GM21360 (cell line): Measurements from ENCODE around the gene NAB2.
"Not testable (repeated sequence)": the region's sequence is repeated elsewhere in the genome, so short reads cannot be mapped to it uniquely, and the experiment has no call there.

Experiments used
- ATAC-seq: cut with Tn5 transposase; IDR thresholded peaks from one replicate; pipeline ENCODE4 v1.9.1; 2021; ENCODE audit warnings: mild to moderate bottlenecking, moderate library complexity; ENCODE audit not compliant: unreplicated experiment

Gene NAB2

DNA sequence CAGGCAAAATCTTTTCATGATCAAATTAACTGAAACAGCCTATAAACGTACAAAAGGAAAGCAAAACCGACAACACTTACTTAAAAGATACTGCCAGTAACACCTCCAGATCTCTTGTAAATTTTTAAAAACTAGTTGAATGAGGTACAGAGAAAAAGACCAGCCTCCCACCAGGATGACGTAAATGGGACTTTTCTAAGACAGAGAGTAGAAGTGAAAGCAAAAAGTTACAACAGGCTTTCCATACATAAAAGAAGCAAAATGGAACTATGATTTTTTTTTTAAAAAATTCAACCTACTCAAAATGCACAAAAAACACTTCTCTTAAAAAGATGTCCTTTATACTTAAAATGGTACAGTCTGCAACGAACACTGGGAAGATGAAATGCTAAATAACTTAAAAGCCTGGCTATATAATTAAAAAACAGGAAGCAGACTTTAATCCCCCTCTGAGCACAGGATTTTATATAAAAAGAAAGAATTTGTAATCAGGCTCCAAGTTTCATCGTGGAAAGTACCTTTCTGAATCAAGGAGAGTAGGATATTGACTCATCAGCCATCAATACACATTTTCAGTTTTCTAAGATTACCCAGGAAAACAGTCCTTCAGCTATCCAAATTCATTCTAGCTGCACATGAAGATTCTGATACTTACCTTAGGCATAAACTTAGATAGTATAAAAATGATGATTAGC lies 24.8 kb upstream of the NAB2 start:
- ATAC-seq, result no peak

DNA sequence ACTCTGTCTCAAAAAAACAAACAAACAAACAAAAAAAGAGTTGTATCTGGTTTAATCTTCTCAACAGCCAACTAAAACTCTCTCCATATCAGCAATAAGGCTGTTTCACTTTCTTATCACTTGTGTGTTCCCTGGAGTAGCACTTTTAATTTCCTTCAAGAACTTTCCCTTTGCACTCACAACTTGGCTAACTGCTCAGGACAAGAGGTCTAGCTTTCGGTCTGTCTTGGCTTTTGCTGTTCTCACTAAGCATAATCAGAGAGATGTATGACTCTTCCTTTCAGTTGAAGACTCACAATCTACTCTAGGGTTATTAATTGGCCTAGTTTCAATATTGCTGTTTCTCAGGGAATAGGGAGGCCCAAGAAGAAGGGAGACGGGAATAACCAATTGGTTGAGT lies 22.7 kb upstream of the NAB2 start:
- ATAC-seq, result no peak

DNA sequence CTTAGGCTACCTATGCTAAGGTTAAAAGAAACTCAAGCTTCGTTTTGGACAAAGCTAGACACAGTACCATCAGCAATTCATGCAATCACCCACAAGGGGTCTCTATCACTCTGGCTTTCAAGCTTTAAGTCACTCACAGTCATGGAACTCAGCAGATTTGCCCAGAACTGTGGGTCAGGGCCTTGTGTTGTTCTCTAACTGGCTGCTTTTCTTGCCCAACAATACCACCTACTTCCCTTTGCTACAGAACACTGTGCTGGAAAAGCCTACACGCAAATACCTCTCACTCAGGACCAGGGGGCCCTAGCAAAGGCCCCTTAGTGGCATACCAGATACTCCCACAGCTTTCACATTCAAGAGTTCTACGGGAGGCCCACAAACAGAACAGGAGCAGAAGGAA lies 19.4 kb upstream of the NAB2 start:
- peak; percentile 84 for ATAC-seq

DNA sequence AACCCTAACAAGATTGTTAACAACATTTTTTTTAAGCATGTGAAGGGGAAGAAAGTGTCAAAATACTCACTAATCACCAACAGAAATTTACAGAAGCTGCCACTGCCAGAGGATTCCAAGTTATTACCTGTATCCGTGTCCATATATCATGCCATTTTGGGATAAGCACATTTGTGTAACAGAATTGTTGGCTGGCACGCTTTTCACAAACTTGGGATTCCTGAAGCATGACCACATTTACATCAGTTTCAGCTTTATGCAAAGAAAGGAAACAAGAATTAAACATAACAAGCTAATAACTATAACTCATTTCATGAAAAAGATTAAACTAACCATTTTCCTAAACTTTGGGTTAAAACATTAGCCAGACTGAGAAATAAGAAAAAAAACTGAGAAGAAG lies 16.3 kb upstream of the NAB2 start:
- ATAC-seq, result no peak

DNA sequence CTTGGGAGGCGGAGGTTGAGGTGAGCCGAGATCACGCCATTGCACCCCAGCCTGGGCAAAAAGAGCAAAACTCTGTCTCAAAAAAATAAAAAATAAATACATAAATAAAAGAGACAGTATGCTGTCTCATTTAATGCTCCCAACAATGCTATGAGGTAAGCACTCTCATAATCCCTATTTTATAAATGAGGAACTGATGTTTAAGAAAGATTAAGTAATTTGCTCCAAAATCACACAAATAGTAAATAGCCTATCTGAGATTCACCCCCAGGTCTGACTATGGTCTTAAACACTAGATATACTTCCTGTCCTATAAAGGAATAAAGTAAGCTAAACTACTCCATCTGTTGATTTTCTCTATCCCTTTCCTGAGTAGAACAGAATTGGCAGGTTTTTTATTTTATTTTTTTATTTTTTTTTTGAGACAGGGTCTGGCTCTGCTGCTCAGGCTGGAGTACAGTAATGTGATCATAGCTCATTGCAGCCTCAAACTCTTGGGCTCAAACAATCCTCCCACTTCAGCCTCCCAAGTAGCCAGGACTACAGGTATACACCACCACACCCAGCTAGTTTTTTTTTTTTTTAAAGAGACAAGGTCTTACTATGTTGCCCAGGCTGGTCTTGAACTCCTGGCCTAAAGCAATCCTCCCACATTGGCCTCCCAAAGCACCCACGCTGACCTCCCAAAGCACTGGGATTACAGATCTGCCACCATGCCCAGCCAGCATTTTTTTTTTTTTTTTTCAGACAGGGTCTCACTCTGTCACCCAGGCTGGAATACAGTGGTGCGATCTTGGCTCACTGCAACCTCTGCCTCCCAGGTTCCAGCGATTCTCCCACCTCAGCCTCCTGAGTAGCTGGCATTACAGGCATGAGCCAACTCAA lies 15.1 kb upstream of the NAB2 start:
- not testable (repeated sequence) for ATAC-seq

DNA sequence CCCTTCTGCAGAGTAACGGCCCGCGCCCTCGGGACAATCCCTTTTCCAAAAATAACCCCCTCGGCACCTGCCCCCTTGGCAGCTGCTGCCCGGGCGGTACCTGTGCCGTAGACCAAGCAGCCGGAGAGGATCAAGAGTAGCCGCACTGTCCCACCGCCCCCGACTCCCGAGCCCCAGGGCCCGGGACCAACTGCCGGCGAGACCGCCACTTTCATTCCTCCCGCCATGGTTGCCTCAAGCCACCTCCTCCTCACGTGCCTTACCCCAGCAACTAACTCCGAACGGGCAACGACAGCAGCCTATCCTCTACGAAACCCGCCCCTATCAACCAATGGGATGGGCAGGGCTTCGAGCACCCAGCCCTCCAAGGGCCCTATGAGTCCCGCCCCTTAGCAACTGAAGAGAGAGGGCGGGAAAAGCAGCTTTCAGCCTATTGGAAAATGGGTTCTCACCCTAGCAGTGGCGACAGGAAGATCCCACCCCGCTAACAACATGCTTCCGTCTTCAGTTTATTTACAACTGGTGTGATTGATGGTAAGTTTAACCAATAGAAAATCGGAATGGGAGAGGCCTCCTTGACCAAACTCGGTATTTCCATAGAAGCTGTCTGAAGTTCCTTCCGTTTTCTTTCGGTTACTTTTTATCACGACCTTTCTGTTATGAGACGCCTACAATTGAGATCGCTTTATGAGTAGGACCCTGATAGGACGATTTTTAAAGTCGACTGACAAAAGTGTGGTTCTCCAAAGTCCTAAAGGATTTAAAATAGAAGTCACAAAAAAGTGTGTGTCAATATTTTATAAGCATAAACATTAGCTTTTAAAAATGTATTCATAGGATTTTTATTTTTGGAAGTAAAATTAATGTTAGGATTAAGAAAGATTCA lies 10.2 kb upstream of the NAB2 start, which contains the start of gene NEMP1:
Gene NEMP1 (minus strand): TSS at position 273 of the 886 bp plus-strand sequence. CDS start 46 bp downstream, at position 227.
- peak; percentile 93 for ATAC-seq

DNA sequence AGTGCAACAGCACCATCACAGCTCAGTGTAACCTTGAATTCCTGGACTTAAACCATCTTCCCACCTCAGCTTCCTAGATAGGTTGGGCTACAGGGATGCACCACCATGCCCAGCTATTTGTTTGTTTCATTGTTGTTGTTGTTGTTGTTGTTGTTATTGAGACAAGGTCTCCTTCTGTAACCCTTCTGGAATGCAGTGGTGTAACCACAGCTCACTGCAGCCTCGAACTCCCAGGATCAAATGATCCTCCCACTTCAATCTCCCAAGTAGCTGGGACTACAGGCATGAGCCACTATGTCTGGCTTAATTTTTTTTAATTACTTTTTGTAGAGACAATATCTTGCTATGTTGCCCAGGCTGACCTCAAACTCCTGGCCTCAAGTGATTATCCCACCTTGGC lies 9.1 kb upstream of the NAB2 start:
- ATAC-seq, result no peak

DNA sequence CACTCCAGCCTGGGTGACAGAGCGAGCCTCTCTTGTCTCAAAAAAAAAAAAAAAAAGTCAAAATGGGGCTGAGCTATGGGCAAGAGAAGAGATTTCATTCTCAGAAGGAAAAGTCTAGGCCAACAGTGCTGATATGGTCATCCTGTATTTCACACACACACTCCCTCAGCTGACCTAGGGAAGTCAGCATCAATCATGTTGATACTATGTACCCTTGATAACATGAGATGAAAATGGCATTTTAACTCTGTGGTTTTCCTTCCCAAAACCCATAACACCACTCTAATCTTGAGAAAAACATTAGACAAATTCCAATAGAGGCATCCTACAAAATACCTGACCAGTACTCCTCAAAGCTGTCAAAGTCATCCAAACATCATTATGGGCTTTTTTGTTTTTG lies 8.1 kb upstream of the NAB2 start:
- ATAC-seq, result no peak

DNA sequence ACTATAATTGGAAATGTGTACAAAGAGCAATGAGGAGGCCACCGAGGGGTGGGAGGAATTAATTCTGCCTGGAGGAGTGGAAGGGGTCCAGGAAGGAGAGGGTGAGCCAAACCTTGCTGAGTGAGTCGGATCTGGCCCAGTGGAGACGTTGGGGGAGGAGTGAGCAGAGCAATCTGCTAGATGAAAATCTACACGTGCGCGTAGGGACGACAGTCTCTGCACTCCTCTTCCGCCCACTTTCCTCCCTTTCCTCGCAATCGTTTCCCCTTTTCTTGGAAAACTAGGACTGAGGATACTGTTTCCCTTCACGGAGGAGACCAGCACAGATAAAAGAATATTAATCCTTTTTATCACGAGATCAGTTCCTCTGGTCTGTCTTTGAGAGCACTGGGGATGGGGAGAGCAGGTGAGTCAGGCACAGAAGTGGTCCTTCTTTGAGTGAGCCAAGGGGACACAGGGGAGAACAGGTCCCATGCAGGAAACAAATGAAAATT lies 2.9 kb upstream of the NAB2 start:
- no peak for ATAC-seq

DNA sequence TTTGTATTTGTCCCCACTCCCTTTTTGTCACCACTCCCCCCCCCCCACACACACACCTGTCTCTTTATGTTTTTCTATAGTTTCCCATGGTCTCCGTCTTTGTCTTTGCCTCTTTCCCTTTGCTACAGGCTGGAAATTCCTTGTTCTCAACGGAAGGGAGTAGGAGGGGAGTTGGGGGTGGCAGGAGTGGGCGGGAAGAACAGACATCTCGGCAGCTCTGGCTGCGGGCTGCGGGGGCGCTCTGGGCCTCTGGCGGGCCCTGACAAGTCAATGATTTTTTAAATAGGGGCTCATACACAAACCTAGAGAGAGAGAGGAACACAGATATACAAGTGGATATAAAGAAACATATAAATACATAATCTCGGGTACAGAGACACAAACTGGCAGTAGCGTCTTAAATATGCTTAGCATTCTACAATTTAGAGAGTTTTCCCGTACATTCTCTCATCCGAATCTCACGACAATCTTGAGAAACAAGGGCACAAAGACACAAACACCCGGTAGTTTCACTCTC lies 2.4 kb upstream of the NAB2 start:
- ATAC-seq, result no peak

DNA sequence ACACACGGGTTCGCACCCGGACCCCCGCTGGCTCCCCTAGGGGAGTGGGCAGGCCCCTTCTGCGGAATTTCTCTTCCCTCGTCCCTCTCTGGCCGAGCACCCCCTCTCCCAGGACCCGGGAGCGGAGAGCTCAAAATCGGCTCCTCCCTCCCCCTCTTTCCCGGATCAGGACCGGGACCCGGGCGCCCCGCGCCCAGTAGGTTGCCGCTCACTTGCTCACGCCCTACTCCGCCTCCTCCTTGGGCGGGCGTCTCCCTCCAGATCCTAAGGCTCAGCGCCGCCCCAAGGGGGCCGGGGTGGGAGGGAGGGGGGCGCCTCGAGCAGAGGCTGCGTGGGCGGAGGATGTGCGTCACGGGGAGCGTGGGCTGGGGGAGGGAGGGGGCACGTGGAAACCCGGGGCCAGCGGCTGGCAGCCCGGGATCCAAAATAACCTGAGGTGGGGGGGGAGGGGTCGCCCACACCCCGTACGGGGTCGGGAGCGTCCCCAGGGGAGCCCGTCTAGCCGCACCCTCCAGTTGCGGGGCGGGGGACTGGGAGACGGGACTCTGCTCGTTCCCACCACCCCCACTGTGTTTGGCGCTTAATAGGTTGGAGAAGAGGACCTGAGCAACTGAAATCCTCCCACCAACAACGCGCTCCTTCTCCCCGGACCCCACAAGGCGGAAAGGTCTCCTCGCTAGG lies 1.8 kb upstream of the NAB2 start:
- ATAC-seq, result peak; percentile 36

DNA sequence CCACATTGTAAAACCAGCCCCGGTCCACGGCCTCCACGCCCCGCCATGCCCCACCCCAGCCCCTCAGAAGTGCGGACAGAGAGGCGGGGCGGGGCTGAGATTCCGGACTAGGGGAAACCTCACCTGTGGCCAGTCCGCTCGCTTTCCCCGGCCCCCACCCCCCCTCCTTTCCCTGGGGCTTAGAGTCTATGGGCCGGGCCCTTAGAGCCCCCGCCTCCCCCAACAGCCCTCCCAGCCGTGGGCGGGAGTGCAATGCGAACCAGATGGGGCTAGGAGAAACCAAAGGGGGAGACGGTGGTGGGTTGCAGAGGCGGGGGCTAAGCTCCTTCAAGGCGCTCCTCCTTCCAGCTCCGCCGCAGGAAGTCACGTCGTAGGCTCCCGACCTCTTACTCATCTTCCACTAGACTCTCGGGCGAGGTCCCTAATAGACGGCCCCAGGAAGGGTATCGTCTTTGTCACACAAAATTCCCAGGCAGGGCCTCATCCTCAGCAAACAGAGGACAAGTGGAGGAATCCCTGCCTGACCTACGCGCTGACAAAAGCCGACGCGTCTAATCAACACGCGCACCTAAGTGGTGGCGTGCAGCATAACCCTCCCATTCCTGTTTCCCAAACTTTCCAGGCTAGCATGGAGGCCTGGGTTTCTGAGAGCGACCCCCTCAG lies 1.1 kb upstream of the NAB2 start:
- peak; percentile 31 for ATAC-seq

DNA sequence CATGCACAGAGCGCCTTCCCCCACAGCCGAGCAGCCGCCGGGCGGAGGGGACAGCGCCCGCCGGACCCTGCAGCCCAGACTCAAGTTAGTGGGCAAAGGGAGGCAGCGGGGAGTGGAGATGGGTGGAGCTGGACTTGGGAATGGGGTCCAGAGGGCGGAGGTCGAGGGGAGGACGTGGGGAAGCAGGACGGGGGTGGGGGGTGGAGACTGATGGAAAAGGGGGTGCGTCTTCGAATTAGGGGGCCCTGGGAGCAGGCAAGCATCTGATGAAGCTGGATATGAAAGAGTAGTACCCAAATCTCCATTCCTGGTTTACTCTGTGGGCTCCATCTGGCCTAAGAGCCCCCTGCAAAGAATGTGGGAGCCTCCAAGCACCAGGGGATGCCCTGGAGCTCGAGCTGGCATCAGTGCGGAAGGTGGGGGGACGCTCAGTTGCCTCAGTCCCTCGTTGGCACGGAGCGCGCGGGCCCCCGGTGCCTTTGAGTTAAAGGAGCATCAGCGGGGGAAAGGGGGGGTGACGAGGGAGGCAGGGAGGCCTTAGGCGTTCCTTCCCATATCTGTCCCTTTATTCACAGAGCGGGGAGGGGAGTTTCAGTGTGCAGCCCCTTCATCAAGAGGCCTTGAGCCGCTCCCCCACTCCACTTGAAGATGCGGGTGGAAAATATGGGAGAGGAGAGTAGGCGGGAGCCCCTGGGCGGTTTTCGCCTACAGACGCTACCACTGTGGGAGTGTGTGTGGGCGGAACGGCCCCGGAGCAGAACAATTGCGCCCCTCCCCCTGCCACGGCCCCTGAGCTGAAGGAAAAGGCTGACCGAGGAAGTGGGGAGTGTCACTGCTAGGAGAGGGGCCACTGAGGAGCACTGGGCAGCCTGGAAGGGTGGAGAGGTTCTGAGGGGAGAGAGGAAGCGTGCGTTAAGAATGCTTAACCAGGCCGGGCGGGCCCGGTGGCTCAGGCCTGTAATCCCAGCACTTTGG lies 644 bp downstream of the NAB2 start:
- no peak for ATAC-seq

DNA sequence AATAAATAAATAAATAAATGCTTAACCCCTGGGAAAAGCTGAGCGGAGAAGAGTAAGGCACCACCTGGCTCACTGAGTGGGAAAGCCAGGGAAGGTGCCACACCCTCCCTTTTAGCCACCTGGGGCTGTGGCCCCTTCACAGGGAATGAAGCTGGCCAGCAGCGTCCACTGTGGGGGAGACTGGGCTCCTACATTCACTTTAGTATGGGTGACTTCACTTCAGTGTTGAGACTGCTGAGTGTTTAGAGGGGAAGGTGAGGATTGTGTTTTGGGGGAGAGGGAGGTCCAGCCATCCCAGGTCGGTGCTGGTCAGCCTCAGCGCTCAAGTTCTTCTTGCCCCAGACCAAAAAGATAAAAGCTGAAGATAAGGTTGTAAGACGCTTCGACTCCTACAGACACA lies 1.6 kb downstream of the NAB2 start:
- ATAC-seq, result no peak

DNA sequence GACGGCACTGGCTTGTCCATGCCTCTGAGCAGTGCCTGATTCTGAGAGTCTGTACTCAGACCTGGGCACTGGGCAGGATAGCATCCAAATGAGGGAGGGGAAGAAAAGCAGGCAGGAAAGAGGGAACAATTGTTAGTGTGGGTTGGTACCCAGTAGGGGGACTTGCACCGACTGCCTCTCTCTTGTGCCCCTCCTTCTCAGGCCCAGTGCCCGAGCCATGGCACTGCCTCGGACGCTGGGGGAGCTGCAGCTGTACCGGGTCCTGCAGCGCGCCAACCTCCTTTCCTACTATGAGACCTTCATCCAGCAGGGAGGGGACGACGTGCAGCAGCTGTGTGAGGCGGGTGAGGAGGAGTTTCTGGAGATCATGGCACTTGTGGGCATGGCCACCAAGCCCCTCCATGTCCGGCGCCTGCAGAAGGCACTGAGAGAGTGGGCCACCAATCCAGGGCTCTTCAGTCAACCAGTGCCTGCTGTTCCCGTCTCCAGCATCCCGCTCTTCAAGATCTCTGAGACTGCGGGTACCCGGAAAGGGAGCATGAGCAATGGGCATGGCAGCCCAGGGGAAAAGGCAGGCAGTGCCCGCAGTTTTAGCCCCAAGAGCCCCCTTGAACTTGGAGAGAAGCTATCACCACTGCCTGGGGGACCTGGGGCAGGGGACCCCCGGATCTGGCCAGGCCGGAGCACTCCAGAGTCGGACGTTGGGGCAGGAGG lies 2.2 kb downstream of the NAB2 start:
- ATAC-seq, result no peak

DNA sequence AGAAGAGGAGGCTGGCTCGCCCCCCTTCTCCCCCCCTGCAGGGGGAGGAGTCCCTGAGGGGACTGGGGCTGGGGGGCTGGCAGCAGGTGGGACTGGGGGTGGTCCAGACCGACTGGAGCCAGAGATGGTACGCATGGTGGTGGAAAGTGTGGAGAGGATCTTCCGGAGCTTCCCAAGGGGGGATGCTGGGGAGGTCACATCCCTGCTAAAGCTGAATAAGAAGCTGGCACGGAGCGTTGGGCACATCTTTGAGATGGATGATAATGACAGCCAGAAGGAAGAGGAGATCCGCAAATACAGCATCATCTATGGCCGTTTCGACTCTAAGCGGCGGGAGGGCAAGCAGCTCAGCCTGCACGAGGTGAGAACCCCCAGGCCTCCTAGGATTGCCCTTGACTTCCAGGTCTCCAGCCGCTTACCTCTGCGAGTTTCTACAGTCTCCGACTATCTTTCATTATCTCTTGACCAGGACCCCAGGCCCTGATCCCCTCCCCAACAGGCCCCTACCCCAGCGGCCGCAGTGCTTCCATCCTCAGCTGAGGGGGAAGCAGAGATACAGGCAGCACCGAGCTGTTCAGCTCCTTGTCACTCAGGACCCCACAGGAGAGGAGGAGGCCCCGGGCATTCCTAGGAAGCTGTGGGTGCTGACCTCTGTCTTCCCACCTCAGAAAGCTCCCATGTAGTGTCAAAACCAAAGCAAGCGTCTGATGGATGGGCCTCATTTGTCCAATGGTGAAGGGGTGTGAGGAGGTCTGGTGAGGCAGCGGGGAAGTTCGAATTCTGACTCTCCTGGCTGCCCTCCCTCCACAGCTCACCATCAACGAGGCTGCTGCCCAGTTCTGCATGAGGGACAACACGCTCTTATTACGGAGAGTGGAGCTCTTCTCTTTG lies 3.0 kb downstream of the NAB2 start:
- no peak for ATAC-seq

DNA sequence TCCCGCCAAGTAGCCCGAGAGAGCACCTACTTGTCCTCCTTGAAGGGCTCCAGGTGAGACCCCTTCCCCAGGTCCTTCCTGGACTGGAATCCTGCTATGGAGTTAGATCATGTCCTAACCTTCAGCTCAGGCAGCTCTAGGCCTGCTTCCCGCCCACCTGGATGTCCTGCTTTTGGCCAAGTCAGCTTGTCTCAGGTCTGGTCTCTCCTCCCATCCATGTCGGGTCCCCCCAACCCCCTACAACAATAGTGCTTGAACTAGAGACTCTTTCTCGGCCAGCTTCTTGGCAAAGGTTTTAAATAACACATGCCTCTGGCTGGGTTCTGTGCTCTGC lies 3.6 kb downstream of the NAB2 start:
- ATAC-seq, result no peak
